Stimulated activated CD4-positive, alpha-beta T cell treated with anti-CD3 and anti-CD28 coated beads, Interleukin-2, amount 100 ng/mL, for 24 hours (primary cell): ENCODE results near the gene MYT1.
A peak's percentile ranks its signal among the peaks of the same experiment; 100 is the strongest.
"Not testable (repeated sequence)": the region's sequence is repeated elsewhere in the genome, so short reads cannot be mapped to it uniquely, and the experiment has no call there.

ENCODE experiments used
- DNase-seq, 2 donors: peaks; one replicate each; pipeline ENCODE4 v3.0.0-alpha.2; 2020

MYT1 gene

DNA sequence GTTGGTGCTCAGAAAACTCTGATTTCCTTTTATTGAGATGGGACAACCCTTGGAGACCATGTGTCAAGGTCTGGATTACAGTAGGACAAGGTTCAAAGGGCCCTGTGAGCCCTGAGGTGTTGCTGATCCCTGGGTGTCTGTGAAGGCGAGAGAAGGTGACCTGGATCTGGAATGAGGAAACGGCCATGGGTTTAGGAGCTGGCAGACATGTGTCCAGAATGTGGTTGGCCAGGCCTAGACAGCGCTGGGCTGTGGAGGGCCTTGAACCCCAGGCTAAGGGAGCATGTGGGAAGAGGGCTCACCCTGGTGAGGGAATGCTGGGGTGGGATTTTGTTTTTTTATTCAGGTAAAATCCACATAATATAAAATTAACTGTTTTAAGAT, 116.2 kb downstream of the MYT1 start:
- DNase-seq: no peak

DNA sequence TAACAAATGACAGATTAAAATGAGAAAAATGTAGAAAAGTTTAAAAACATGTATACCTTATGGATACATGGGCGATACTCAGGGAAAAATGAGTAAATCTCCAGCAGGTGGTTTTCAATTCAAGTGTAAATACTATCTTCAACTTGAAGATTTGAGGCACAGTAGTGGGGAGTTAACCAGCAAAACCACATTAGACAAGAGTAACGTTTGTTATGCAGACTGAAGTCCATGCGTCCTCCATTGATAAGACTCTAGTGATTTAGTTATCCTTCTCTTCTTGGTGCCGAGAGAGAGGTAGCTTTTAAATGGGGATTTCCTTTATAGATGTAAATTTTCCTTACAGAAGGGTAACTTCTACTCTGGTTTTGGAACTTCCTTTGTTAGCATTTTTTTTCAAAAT, 119.4 kb downstream of the MYT1 start:
- DNase-seq: no peak

- peak; percentile 87 to 92 for DNase-seq
Observed at GRCh38 chr20:64285579-64286446, 121.6 kb downstream of the MYT1 start.

DNA sequence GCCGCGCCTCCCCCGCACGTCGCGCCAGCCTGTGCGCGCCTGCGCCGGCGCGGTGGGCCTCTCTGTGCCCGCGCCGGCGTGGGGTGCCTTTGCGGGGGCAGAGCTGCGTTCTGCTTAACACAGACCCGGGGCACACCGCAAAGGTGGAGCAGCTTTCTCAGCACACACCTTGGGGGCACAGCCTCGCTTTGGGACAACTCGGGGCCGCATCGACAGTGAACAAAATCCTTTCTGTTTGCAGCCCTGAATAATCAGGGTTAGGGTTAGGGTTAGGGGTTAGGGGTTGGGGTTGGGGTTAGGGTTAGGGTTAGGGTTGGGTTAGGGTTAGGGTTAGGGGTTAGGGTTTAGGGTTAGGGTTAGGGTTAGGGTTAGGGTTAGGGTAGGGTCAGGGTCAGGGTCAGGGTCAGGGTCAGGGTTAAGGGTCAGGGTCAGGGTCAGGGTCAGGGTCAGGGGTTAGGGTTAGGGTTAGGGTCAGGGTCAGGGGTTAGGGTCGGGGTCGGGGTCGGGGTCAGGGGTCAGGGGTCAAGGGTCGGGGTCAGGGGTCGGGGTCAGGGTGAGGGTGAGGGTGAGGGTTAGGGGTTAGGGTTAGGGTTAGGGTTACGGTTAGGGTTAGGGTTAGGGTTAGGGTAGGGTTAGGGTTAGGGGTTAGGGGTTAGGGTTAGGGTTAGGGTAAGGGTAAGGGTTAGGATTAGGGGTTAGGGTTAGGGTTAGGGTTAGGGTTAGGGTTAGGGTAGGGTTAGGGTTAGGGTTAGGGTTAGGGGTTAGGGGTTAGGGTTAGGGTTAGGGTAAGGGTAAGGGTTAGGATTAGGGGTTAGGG, 122.4 kb downstream of the MYT1 start:
- DNase-seq: not testable (repeated sequence)

DNA sequence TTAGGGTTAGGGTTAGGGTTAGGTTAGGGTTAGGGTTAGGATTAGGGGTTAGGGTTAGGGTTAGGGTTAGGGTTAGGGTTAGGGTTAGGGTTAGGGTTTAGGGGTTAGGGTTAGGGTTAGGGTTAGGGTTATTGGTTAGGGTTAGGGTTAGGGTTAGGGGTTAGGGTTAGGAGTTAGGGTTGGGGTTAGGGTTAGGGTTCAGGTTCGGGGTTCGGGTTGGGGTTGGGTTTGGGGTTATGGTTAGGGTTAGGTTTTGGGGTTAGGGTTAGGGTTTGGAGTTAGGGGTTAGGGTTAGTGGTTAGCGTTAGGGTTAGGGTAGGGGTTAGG, 123.0 kb downstream of the MYT1 start:
- DNase-seq: not testable (repeated sequence)
